HG03159 (cell line): Measurements from ENCODE around the gene SARS2.

ENCODE experiments used
- ATAC-seq: cut with Tn5 transposase; IDR thresholded peaks from one replicate; pipeline ENCODE4 v1.9.1; 2021; ENCODE audit warnings: mild to moderate bottlenecking, moderate library complexity; ENCODE audit not compliant: unreplicated experiment

SARS2 gene

DNA sequence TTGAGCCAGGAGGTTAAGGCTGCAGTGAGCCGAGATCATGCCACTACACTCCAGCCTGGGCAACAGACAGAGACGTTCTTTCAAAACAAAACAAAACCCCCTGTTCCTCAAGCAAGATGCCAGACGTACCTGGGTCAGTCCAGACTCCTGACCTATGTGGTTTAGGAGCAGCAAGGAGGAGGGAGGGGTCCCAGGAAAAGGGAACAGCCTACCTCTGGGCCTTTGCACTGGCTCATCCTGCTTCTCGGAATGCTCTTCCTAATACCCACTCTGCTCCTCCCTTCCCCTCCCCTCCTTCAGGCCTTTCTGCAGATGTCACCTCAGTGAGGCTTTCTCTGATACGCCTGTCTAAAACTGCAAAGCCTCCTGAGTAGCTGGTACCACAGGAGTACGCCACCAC, 62.0 kb downstream of the SARS2 start:
- ATAC-seq: no peak

DNA sequence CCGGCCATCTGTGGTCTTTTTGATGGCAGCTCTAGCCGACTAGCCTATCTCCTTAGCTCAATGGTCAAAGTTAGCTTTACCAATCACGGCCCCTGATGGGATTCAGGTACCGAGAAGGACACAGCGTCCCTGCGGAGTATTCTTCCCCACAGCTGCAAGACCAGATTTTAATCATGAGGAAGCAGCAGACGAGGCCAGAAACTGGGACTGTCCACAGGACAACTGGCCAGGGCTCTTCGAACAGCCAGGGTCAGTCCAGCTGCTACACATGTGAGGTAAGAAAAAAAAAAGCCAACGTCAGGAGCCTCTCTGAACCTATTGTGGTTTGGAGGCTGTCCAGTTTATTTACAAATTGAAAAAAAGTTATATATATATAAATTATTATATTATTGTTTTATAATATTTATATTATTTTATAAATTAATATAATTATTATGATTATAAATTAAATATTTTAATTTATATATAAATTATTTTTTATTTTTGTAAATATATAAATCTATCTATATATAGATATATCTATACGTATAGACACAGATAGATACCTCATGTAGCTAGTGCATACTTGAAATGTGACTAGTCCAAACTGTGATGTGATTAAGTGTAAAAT, 63.3 kb downstream of the SARS2 start:
- no peak for ATAC-seq
